HG03103 (cell line): ENCODE results near the gene C21orf91.

Source experiments
- ATAC-seq: cut with Tn5 transposase; IDR thresholded peaks from one replicate; pipeline ENCODE4 v1.9.1; 2021; ENCODE audit warnings: low read depth; ENCODE audit not compliant: unreplicated experiment

Gene C21orf91

GRCh38 chr21:17799414-17800164 is 19.6 kb downstream of the C21orf91 start:
- ATAC-seq: no peak

- no peak for ATAC-seq
These were observed 20.4 kb downstream of the C21orf91 start for GRCh38 chr21:17798796-17799195.

- ATAC-seq: no peak
These were observed 21.2 kb downstream of the C21orf91 start for GRCh38 chr21:17797967-17798366.

GRCh38 chr21:17796503-17796902 is 22.7 kb downstream of the C21orf91 start:
- ATAC-seq: no peak

- ATAC-seq: no peak
These were observed 23.1 kb downstream of the C21orf91 start for GRCh38 chr21:17796037-17796403.

GRCh38 chr21:17795146-17796036 is 23.8 kb downstream of the C21orf91 start:
- ATAC-seq: no peak

- ATAC-seq: no peak
These were observed 24.5 kb downstream of the C21orf91 start for GRCh38 chr21:17794518-17795145.

- peak; percentile 61 for ATAC-seq
These were observed 25.7 kb downstream of the C21orf91 start for GRCh38 chr21:17793246-17794123.

- no peak for ATAC-seq
These were observed 29.5 kb downstream of the C21orf91 start for GRCh38 chr21:17789656-17790055.

GRCh38 chr21:17789069-17789468 is 30.1 kb downstream of the C21orf91 start:
- no peak for ATAC-seq

GRCh38 chr21:17786851-17787181 is 32.3 kb downstream of the C21orf91 start:
- ATAC-seq: no peak

- ATAC-seq: no peak
These were observed 32.9 kb downstream of the C21orf91 start for GRCh38 chr21:17786071-17786850.

- ATAC-seq: no peak
These were observed 33.8 kb downstream of the C21orf91 start for GRCh38 chr21:17785403-17785788.

GRCh38 chr21:17784604-17785402 is 34.4 kb downstream of the C21orf91 start:
- ATAC-seq: peak; percentile 45

- ATAC-seq: peak; percentile 44
These were observed 35.0 kb downstream of the C21orf91 start for GRCh38 chr21:17784180-17784598.

GRCh38 chr21:17783481-17784179 is 35.5 kb downstream of the C21orf91 start:
- peak; percentile 29 for ATAC-seq

- ATAC-seq: no peak
These were observed 36.2 kb downstream of the C21orf91 start for GRCh38 chr21:17783003-17783402.

- ATAC-seq: no peak
These were observed 37.1 kb downstream of the C21orf91 start for GRCh38 chr21:17782051-17782450.
